Body of pancreas (tissue), 4 donors: ENCODE results near the gene LTBP2.

Source experiments
- POLR2A ChIP-seq, 3 donors: fragments of 450-650 bp; IDR thresholded peaks; one replicate each; pipeline ENCODE4 v1.6.1; 2016; ENCODE audit warnings: antibody characterized with exemption in 3 of 3, mild to moderate bottlenecking in 2 of 3
- TF ChIP-seq, protein P1 (sequence below), 7 experiments: fragments of 450-650 bp in 4 of 7; fragments of 200-600 bp in 3 of 7; sonication (generic) in 3 of 7; IDR thresholded peaks; one replicate each; pipeline ENCODE4 v1.5.1; 2016 to 2019; ENCODE audit warnings: antibody characterized with exemption in 7 of 7

- TF ChIP-seq, protein P1, sequence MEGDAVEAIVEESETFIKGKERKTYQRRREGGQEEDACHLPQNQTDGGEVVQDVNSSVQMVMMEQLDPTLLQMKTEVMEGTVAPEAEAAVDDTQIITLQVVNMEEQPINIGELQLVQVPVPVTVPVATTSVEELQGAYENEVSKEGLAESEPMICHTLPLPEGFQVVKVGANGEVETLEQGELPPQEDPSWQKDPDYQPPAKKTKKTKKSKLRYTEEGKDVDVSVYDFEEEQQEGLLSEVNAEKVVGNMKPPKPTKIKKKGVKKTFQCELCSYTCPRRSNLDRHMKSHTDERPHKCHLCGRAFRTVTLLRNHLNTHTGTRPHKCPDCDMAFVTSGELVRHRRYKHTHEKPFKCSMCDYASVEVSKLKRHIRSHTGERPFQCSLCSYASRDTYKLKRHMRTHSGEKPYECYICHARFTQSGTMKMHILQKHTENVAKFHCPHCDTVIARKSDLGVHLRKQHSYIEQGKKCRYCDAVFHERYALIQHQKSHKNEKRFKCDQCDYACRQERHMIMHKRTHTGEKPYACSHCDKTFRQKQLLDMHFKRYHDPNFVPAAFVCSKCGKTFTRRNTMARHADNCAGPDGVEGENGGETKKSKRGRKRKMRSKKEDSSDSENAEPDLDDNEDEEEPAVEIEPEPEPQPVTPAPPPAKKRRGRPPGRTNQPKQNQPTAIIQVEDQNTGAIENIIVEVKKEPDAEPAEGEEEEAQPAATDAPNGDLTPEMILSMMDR (IDR thresholded peaks at IDR 0.05), result no peak
- TF ChIP-seq POLR2A (IDR thresholded peaks at IDR 0.05), result no peak
Observed at GRCh38 chr14:74571901-74572725, 39.9 kb downstream of the LTBP2 start.
